Effector CD4-positive, alpha-beta T cell (primary cell): ENCODE data around the gene SPAG6.

Experiments used
- DNase-seq: peaks from one replicate; pipeline ENCODE4 v3.0.0-alpha.2; 2020

The SPAG6 gene

DNA sequence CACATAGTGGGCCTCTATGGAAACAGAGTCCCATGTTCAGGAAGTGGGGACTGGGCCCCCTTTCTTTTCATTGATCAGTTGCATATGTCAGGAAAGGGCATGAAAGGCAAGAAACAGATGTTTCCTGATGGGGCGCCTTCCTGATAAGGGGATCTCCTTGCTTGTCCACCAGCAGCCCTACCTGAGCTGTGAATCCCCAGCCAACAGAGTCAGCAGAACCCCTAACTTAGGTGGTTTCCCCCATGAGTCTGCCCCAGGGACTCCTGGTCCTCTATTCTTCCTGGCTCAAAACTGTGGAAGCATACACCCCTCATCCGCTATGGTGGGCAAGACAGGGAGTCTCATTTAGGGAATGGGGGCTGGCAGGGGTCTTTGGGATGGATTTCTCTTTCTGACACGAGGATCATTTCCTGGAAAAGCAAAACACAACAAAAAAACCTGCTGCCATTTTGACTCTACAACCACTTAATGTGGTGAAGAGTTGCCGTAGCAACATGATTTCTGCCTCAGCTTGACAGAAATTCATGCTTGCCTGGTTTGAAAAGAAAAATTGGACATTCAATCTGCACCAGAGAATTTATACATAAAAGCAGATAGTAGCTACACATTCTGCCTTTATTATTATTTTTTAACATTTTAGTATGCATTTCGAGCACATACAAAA, 119.8 kb downstream of the SPAG6 start:
- no peak for DNase-seq

GRCh38 chr10:22466763-22467334, 121.6 kb downstream of the SPAG6 start:
- DNase-seq, result no peak
